Liver (tissue), 3 donors: ENCODE results near the gene UBE2D1.

Experiments
- EGR1 ChIP-seq, 2 donors: IDR thresholded peaks; 2 replicates each; pipeline ENCODE4 v1.6.1; 2016 to 2018; ENCODE audit warnings: antibody characterized with exemption in 2 of 2, low read depth in 2 of 2
- FOXA1 ChIP-seq: IDR thresholded peaks from 2 replicates; pipeline ENCODE4 v1.6.1; 2016; ENCODE audit warnings: antibody characterized with exemption
- HNF4A ChIP-seq, 2 donors: conservative IDR thresholded peaks; 2 replicates each; pipeline ENCODE4 v1.6.1; 2016; ENCODE audit warnings: antibody characterized with exemption in 2 of 2, mild to moderate bottlenecking in 2 of 2
- JUND ChIP-seq, 2 donors: IDR thresholded peaks; 2 replicates each; pipeline ENCODE4 v1.6.1; 2016; ENCODE audit warnings: antibody characterized with exemption in 2 of 2
- RAD21 ChIP-seq, 2 donors: IDR thresholded peaks; 2 replicates each; pipeline ENCODE4 v1.6.1; 2016; ENCODE audit warnings: antibody characterized with exemption in 2 of 2, mild to moderate bottlenecking in 2 of 2
- RXRA ChIP-seq, 2 donors: IDR thresholded peaks; 2 replicates each; pipeline ENCODE4 v1.6.1; 2017 to 2018; ENCODE audit warnings: antibody characterized with exemption in 2 of 2, mild to moderate bottlenecking in 1 of 2
- TAF1 ChIP-seq: conservative IDR thresholded peaks from 2 replicates; pipeline ENCODE4 v1.6.1; 2016; ENCODE audit warnings: antibody characterized with exemption, mild to moderate bottlenecking
- YY1 ChIP-seq: IDR thresholded peaks from 2 replicates; pipeline ENCODE4 v1.6.1; 2016; ENCODE audit warnings: antibody characterized with exemption, mild to moderate bottlenecking
- TF ChIP-seq, protein P1 (sequence below): fragments of 150-350 bp; IDR thresholded peaks from 2 replicates; pipeline ENCODE4 v1.5.1; 2017; ENCODE audit warnings: improper control_type of control experiment, low read depth, low read length; ENCODE audit not compliant: missing input control
- TF ChIP-seq, protein P2 (sequence below): IDR thresholded peaks from 2 replicates; pipeline ENCODE4 v1.6.1; 2016; ENCODE audit warnings: antibody characterized with exemption, mild to moderate bottlenecking
- TF ChIP-seq, protein P3 (sequence below): IDR thresholded peaks from 2 replicates; pipeline ENCODE4 v1.6.1; 2016; ENCODE audit warnings: antibody characterized with exemption
- TF ChIP-seq, protein P4 (sequence below): IDR thresholded peaks from 2 replicates; pipeline ENCODE4 v1.6.1; 2016; ENCODE audit warnings: antibody characterized with exemption
- donor health status: healthy.
- donor health status: healthy.

DNA sequence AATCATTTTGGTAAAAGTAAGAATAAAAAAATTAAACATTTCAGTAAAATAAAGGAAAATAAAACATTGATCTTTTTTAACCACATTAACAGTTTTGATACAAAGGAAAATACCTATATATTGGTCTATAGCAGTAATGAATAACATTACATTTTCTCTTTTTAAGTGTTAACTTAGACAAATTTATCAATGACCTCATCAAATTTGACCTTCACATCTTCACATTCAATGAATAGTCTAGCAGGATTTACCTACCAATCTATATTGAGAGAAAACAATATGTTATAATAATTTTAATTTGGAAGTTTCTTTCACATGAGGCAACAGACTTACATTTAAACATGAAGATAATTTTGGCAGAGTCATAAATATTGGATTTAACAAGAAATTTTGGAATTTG is 17.9 kb upstream of the UBE2D1 start:
- TF ChIP-seq, protein P1, sequence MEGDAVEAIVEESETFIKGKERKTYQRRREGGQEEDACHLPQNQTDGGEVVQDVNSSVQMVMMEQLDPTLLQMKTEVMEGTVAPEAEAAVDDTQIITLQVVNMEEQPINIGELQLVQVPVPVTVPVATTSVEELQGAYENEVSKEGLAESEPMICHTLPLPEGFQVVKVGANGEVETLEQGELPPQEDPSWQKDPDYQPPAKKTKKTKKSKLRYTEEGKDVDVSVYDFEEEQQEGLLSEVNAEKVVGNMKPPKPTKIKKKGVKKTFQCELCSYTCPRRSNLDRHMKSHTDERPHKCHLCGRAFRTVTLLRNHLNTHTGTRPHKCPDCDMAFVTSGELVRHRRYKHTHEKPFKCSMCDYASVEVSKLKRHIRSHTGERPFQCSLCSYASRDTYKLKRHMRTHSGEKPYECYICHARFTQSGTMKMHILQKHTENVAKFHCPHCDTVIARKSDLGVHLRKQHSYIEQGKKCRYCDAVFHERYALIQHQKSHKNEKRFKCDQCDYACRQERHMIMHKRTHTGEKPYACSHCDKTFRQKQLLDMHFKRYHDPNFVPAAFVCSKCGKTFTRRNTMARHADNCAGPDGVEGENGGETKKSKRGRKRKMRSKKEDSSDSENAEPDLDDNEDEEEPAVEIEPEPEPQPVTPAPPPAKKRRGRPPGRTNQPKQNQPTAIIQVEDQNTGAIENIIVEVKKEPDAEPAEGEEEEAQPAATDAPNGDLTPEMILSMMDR = no peak
- no peak for TF ChIP-seq YY1
- TF ChIP-seq JUND (IDR thresholded peaks at IDR 0.05) = no peak
- TF ChIP-seq TAF1 = no peak
- no peak for TF ChIP-seq HNF4A (conservative IDR thresholded peaks at IDR 0.05)
- TF ChIP-seq, protein P2, sequence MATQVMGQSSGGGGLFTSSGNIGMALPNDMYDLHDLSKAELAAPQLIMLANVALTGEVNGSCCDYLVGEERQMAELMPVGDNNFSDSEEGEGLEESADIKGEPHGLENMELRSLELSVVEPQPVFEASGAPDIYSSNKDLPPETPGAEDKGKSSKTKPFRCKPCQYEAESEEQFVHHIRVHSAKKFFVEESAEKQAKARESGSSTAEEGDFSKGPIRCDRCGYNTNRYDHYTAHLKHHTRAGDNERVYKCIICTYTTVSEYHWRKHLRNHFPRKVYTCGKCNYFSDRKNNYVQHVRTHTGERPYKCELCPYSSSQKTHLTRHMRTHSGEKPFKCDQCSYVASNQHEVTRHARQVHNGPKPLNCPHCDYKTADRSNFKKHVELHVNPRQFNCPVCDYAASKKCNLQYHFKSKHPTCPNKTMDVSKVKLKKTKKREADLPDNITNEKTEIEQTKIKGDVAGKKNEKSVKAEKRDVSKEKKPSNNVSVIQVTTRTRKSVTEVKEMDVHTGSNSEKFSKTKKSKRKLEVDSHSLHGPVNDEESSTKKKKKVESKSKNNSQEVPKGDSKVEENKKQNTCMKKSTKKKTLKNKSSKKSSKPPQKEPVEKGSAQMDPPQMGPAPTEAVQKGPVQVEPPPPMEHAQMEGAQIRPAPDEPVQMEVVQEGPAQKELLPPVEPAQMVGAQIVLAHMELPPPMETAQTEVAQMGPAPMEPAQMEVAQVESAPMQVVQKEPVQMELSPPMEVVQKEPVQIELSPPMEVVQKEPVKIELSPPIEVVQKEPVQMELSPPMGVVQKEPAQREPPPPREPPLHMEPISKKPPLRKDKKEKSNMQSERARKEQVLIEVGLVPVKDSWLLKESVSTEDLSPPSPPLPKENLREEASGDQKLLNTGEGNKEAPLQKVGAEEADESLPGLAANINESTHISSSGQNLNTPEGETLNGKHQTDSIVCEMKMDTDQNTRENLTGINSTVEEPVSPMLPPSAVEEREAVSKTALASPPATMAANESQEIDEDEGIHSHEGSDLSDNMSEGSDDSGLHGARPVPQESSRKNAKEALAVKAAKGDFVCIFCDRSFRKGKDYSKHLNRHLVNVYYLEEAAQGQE = no peak
- TF ChIP-seq RAD21 (IDR thresholded peaks at IDR 0.05) = no peak
- TF ChIP-seq RXRA (IDR thresholded peaks at IDR 0.05) = no peak
- TF ChIP-seq, protein P3, sequence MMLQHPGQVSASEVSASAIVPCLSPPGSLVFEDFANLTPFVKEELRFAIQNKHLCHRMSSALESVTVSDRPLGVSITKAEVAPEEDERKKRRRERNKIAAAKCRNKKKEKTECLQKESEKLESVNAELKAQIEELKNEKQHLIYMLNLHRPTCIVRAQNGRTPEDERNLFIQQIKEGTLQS = no peak
- TF ChIP-seq, protein P4, sequence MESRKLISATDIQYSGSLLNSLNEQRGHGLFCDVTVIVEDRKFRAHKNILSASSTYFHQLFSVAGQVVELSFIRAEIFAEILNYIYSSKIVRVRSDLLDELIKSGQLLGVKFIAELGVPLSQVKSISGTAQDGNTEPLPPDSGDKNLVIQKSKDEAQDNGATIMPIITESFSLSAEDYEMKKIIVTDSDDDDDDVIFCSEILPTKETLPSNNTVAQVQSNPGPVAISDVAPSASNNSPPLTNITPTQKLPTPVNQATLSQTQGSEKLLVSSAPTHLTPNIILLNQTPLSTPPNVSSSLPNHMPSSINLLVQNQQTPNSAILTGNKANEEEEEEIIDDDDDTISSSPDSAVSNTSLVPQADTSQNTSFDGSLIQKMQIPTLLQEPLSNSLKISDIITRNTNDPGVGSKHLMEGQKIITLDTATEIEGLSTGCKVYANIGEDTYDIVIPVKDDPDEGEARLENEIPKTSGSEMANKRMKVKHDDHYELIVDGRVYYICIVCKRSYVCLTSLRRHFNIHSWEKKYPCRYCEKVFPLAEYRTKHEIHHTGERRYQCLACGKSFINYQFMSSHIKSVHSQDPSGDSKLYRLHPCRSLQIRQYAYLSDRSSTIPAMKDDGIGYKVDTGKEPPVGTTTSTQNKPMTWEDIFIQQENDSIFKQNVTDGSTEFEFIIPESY = no peak
- TF ChIP-seq FOXA1 = no peak
- no peak for TF ChIP-seq EGR1 (IDR thresholded peaks at IDR 0.05; ENCODE audit: low read depth in 2 of 2)
